TTC549 (cell line): ENCODE results near the gene SPATA17.

Experiments
- FAIRE-seq: peaks from 2 replicates; lab custom pipeline; 2012; peaks lifted over from hg19 to GRCh38; lab: Jason Lieb, UNC

The SPATA17 gene

DNA sequence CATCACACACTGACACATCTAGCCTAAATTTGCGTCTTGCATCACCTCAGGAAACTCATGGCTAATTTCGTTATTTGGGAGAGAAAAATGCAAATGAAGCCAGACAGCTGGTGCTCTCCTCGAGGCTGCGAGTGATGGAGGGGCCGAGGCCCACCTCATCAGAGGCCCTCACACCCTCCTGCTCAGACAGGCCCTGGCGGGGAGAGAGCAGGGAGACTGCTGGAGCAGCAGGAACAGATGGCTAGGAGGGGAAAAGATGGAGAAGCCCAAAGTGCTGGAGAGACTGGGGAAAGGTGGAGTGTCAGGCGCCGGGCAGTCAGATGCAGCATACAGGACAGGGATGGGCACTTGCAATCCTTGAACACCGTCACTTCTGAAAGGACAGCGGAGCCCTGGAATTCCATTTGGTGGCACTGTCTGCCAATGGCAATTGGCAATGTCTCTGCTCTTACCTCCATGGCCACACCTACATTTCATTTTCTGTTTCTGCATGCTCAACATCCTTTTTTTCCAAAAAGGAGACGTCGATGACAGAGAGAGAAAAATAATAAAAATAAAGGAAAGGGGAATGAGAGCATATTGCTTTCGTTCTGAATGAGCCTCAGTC, 286.2 kb downstream of the SPATA17 start:
- no peak for FAIRE-seq

DNA sequence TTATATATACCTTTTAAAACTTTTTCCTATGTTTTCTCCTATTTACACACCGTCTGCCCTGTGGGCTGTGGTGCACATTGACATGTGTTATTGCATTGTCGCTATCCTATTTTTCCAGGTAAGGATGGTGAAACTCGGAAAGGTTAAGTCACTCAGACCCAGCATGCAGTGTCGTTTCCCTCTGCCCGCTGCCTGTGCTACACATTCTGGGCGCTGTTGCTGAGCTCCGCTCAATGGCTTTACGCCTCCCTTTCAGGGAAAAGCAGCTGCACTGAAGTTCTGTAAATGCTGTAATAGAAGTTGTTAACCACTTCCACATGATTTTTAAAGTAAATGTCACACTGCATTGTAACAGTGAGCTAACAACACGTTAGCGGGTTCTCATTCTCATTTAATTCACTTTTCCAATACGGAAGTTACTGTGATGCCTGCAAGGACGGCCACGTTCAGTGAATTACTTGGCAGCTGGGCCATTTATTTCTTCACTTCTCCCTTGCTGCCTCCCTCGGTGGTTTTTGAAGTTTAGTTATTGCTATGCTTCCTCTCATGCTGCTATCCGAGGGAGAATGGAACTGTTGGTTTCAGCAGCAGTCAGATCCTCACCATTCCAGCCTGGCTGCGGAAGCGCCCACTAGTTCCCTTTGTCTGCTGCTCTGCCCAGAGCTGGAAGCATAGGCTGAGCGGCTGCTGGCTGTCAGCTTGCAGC, 288.7 kb downstream of the SPATA17 start:
- FAIRE-seq: no peak
